Parathyroid adenoma (tissue), 2 donors: Measurements from ENCODE around the gene LMX1A.

Experiments used
- H2AFZ ChIP-seq: fragments of 300-600 bp; sonication (generic); one replicate; pipeline ENCODE4 v1.7.0; 2017; ENCODE audit warnings: antibody characterized with exemption, mild to moderate bottlenecking
- H3K27ac ChIP-seq: fragments of 300-600 bp; sonication (generic); one replicate; pipeline ENCODE4 v1.7.0; 2017
- H3K27me3 ChIP-seq: fragments of 300-600 bp; sonication (generic); one replicate; pipeline ENCODE4 v1.7.0; 2017; ENCODE audit warnings: low read length; ENCODE audit not compliant: control insufficient read depth, insufficient read depth
- H3K36me3 ChIP-seq: fragments of 300-600 bp; sonication (generic); one replicate; pipeline ENCODE4 v1.7.0; 2017; ENCODE audit warnings: low read length; ENCODE audit not compliant: control insufficient read depth, insufficient read depth
- H3K4me1 ChIP-seq: fragments of 300-600 bp; sonication (generic); one replicate; pipeline ENCODE4 v1.7.0; 2017; ENCODE audit warnings: control low read depth
- H3K4me2 ChIP-seq: fragments of 300-600 bp; sonication (generic); one replicate; pipeline ENCODE4 v1.7.0; 2017; ENCODE audit warnings: low read length
- H3K4me3 ChIP-seq: fragments of 300-600 bp; sonication (generic); one replicate; pipeline ENCODE4 v1.7.0; 2017; ENCODE audit warnings: low read depth, low read length
- H3K79me2 ChIP-seq: fragments of 300-600 bp; sonication (generic); one replicate; pipeline ENCODE4 v1.7.0; 2017; ENCODE audit warnings: control low read depth
- H3K9ac ChIP-seq: fragments of 300-600 bp; sonication (generic); one replicate; pipeline ENCODE4 v1.7.0; 2017; ENCODE audit warnings: mild to moderate bottlenecking
- H3K9me3 ChIP-seq: fragments of 300-600 bp; sonication (generic); one replicate; pipeline ENCODE4 v1.7.0; 2017; ENCODE audit warnings: low read length; ENCODE audit not compliant: control insufficient read depth
- CTCF ChIP-seq: fragments of 300-600 bp; sonication (generic); IDR thresholded peaks from one replicate; pipeline ENCODE4 v1.7.0; 2017; ENCODE audit warnings: antibody characterized with exemption, mild to moderate bottlenecking
- donor health status: primary hyperparathyroidism.

LMX1A gene

GRCh38 chr1:165205145-165205544, 151.4 kb downstream of the LMX1A start:
- Histone ChIP-seq H3K4me2 (no peak overlapping the region), H3K9ac (no peak overlapping the region), H3K4me3 (no peak overlapping the region), H3K27me3 (no peaks in the 10 kb centered on the region), H3K4me1 (peaks cover 3% of the 10 kb centered on the region), H2AFZ (no peak overlapping the region), H3K36me3 (no peaks in the 10 kb centered on the region), H3K27ac (no peak overlapping the region), H3K79me2 (no peaks in the 10 kb centered on the region), H3K9me3 (no peaks in the 10 kb centered on the region)
- TF ChIP-seq CTCF = no peak

- no peak for TF ChIP-seq CTCF
- no peaks in the 10 kb centered on the region for H3K9me3 ChIP-seq
- no peak overlapping the region for H3K9ac ChIP-seq
- H3K4me2 ChIP-seq = no peak overlapping the region
- H3K4me1 ChIP-seq = peaks cover 3% of the 10 kb centered on the region
- H3K79me2 ChIP-seq = no peaks in the 10 kb centered on the region
- no peaks in the 10 kb centered on the region for H3K36me3 ChIP-seq
- no peak overlapping the region for H2AFZ ChIP-seq
- no peaks in the 10 kb centered on the region for H3K27me3 ChIP-seq
- H3K4me3 ChIP-seq = no peak overlapping the region
- H3K27ac ChIP-seq = no peak overlapping the region
Observed at GRCh38 chr1:165204548-165204947, 152.0 kb downstream of the LMX1A start.

GRCh38 chr1:165191087-165191486, 165.4 kb downstream of the LMX1A start:
- H3K4me2 ChIP-seq = no peak overlapping the region
- H3K27ac ChIP-seq = no peak overlapping the region
- no peaks in the 10 kb centered on the region for H3K9me3 ChIP-seq
- no peak overlapping the region for H3K4me3 ChIP-seq
- H3K36me3 ChIP-seq = no peaks in the 10 kb centered on the region
- no peaks in the 10 kb centered on the region for H3K4me1 ChIP-seq
- no peak overlapping the region for H2AFZ ChIP-seq
- no peaks in the 10 kb centered on the region for H3K27me3 ChIP-seq
- H3K79me2 ChIP-seq = no peaks in the 10 kb centered on the region
- TF ChIP-seq CTCF = no peak
- H3K9ac ChIP-seq = no peak overlapping the region

- no peak overlapping the region for H3K27ac ChIP-seq
- TF ChIP-seq CTCF = no peak
- no peak overlapping the region for H3K4me3 ChIP-seq
- H3K9ac ChIP-seq = no peak overlapping the region
- H3K9me3 ChIP-seq = no peaks in the 10 kb centered on the region
- H3K4me1 ChIP-seq = no peaks in the 10 kb centered on the region
- no peak overlapping the region for H2AFZ ChIP-seq
- no peak overlapping the region for H3K4me2 ChIP-seq
- H3K36me3 ChIP-seq = no peaks in the 10 kb centered on the region
- no peaks in the 10 kb centered on the region for H3K79me2 ChIP-seq
- H3K27me3 ChIP-seq = no peaks in the 10 kb centered on the region
Observed at GRCh38 chr1:165189913-165190312, 166.6 kb downstream of the LMX1A start.

GRCh38 chr1:165189011-165189410, 167.5 kb downstream of the LMX1A start:
- Histone ChIP-seq H3K4me1 (no peaks in the 10 kb centered on the region), H3K36me3 (no peaks in the 10 kb centered on the region), H3K79me2 (no peaks in the 10 kb centered on the region), H3K4me2 (no peak overlapping the region), H3K9me3 (no peaks in the 10 kb centered on the region), H2AFZ (no peak overlapping the region), H3K9ac (no peak overlapping the region), H3K27me3 (no peaks in the 10 kb centered on the region), H3K27ac (no peak overlapping the region), H3K4me3 (no peak overlapping the region)
- TF ChIP-seq CTCF = no peak
